Spleen (tissue), 11 donors: Measurements from ENCODE around the gene NCOA6. TPM values are rescaled to one million over a fixed set of nuclear protein-coding genes. Genes with fewer than 3 reads are reported as not detected.
A peak's percentile ranks its signal among the peaks of the same experiment; 100 is the strongest.

ENCODE experiments used
- DNase-seq: peaks from one replicate; pipeline ENCODE4 v3.0.0-alpha.2; 2020
- H3K27ac ChIP-seq, 8 donors: fragments of 200-600 bp; sonication (generic) in 7 of 8; 1 replicate in 4 of 8; 2 replicates in 4 of 8; pipeline versions ENCODE4 v1.5.0 to v1.8.0; 2016 to 2021; ENCODE audit warnings: inconsistent platforms in 4 of 8, mild to moderate bottlenecking in 4 of 8, moderate library complexity in 1 of 8
- H3K27me3 ChIP-seq, 7 donors: fragments of 200-600 bp; sonication (generic) in 6 of 7; replicated peaks in 1 of 7; 1 replicate in 4 of 7; 2 replicates in 3 of 7; pipeline versions ENCODE4 v1.5.0 to v1.8.0; 2016 to 2021; ENCODE audit warnings: inconsistent platforms in 3 of 7, mild to moderate bottlenecking in 1 of 7
- H3K36me3 ChIP-seq, 6 donors: fragments of 200-600 bp; sonication (generic) in 5 of 6; 1 replicate in 4 of 6; 2 replicates in 2 of 6; pipeline versions ENCODE4 v1.5.0 to v1.8.0; 2016 to 2021; ENCODE audit warnings: inconsistent platforms in 2 of 6
- H3K4me1 ChIP-seq, 6 donors: fragments of 200-600 bp; sonication (generic) in 5 of 6; 1 replicate in 3 of 6; 2 replicates in 3 of 6; pipeline versions ENCODE4 v1.5.0 to v1.8.0; 2016 to 2021; ENCODE audit warnings: inconsistent platforms in 3 of 6
- H3K4me3 ChIP-seq, 8 donors: fragments of 200-600 bp; sonication (generic) in 7 of 8; 1 replicate in 4 of 8; 2 replicates in 4 of 8; pipeline versions ENCODE4 v1.5.0 to v1.8.0; 2016 to 2021; ENCODE audit warnings: inconsistent platforms in 4 of 8, mild to moderate bottlenecking in 4 of 8, moderate library complexity in 2 of 8
- H3K9me3 ChIP-seq, 8 donors: fragments of 200-600 bp; sonication (generic) in 7 of 8; 1 replicate in 4 of 8; 2 replicates in 4 of 8; pipeline versions ENCODE4 v1.5.0 to v1.8.0; 2016 to 2021; ENCODE audit warnings: inconsistent platforms in 4 of 8
- CTCF ChIP-seq, 11 experiments: fragments of 200-600 bp in 7 of 11; fragments of 450-650 bp in 4 of 11; sonication (generic) in 4 of 11; IDR thresholded peaks in 8 of 11; conservative IDR thresholded peaks in 3 of 11; 1 replicate in 7 of 11; 2 replicates in 4 of 11; pipeline versions ENCODE4 v1.4.0 to v1.8.0; 2016 to 2021; ENCODE audit warnings: antibody characterized with exemption in 11 of 11, inconsistent platforms in 4 of 11, mild to moderate bottlenecking in 1 of 11
- POLR2A ChIP-seq, 3 donors: fragments of 450-650 bp; IDR thresholded peaks; one replicate each; pipeline ENCODE4 v1.5.1; 2017; ENCODE audit warnings: antibody characterized with exemption in 3 of 3, mild to moderate bottlenecking in 1 of 3
- POLR2AphosphoS5 ChIP-seq, 3 donors: sonication (generic); formaldehyde crosslinking; IDR thresholded peaks; one replicate each; pipeline ENCODE4 v1.5.1; 2017; ENCODE audit warnings: antibody characterized with exemption in 3 of 3
- whole genome bisulfite sequencing, 5 donors: extraction: QIAGEN DNeasy Blood & Tissue Kit in 3 of 5; methylation state at CpG; one replicate each; pipeline versions ENCODE4 v1.1.5 to v1.1.7; 2013 to 2018; 5-methylcytosine and 5-hydroxymethylcytosine counted together
- intact Hi-C: fragments of 100-400 bp; cut with DNase I; formaldehyde crosslinking; loops from one replicate; pipeline ENCODE4 v1.15.0; 2023; ENCODE audit warnings: low total_unique reads
- polyA plus RNA-seq, 3 donors: library from polyadenylated mRNA; stranded (reverse); fragments of 200-250 nt; gene quantifications; one replicate each; pipeline ENCODE4 v1.2.1, GENCODE V29; 2013
- total RNA-seq, 7 donors: library from RNA; depleted of rRNA in 3 of 7; stranded (reverse); fragments of >200 nt in 3 of 7; fragmentation: NEBNext Ultra II Directional in 4 of 7; extraction: Animal tissue kit (Norgen Biotek cat#: 25700) in 4 of 7; gene quantifications; one replicate each; pipeline versions ENCODE4 v1.1.0 to v1.2.1, GENCODE V29; 2016 to 2021
- donor health status: healthy with polysubstance abuse.
- donor health status: DM: no; HTN: no; CAD: no; lungs with moderate emphysema.
- donor health status: DM: no; HTN: no; CAD: no.
- donor health status: Bipolar disorder and iron deficiency.
- donor health status: healthy.
- donor health status: DM: no; HTN: no; CAD: no.
- donor health status: DM: yes; HTN: yes; CAD: no.

NCOA6 gene
- total and polyA plus RNA-seq, 10 donors = 13.6 to 32.8 (median 26.4) TPM

GRCh38 chr20:34771680-34772081 is 53.8 kb downstream of the NCOA6 start:
- peaks cover 0 to 98% (median 55%) of the 10 kb centered on the region in 6 donors for H3K36me3 ChIP-seq
- peaks cover 0 to 25% (median 0%) of the 10 kb centered on the region in 6 donors for H3K4me1 ChIP-seq
- no peaks in the 10 kb centered on the region for H3K27me3 ChIP-seq
- no peak for DNase-seq
- intact Hi-C loops = no loop called here
- TF ChIP-seq POLR2AphosphoS5 (IDR thresholded peaks at IDR 0.05) = no peak
- TF ChIP-seq POLR2A (IDR thresholded peaks at IDR 0.05) = no peak
- no peak for TF ChIP-seq CTCF (IDR thresholded peaks at IDR 0.05 in 8 of 11, conservative IDR thresholded peaks at IDR 0.05 in 3 of 11)
- no peaks in the 10 kb centered on the region for H3K9me3 ChIP-seq
- no peak overlapping the region for H3K4me3 ChIP-seq
- H3K27ac ChIP-seq = peak overlapping the region in 2 of 8 donors; percentile 20 to 27
- WGBS, 5 donors = 83 to 91% (median 88%) methylated on average over 3 of the region's 3 CpGs

GRCh38 chr20:34768096-34768495 is 57.4 kb downstream of the NCOA6 start:
- no peak overlapping the region for H3K27ac ChIP-seq
- peaks cover 0 to 25% (median 0%) of the 10 kb centered on the region in 6 donors for H3K4me1 ChIP-seq
- no peak overlapping the region for H3K4me3 ChIP-seq
- peaks cover 0 to 98% (median 48%) of the 10 kb centered on the region in 6 donors for H3K36me3 ChIP-seq
- DNase-seq = no peak
- TF ChIP-seq POLR2AphosphoS5 (IDR thresholded peaks at IDR 0.05) = no peak
- TF ChIP-seq CTCF (IDR thresholded peaks at IDR 0.05 in 8 of 11, conservative IDR thresholded peaks at IDR 0.05 in 3 of 11) = no peak
- no peak for TF ChIP-seq POLR2A (IDR thresholded peaks at IDR 0.05)
- no peaks in the 10 kb centered on the region for H3K27me3 ChIP-seq
- H3K9me3 ChIP-seq = no peaks in the 10 kb centered on the region
- intact Hi-C loops = loop anchor here (10.0 kb wide), 1 partner anchor 453 kb away; no protein-coding TSS in a partner anchor
- 69 to 84% (median 79%) methylated on average over 3 of the region's 3 CpGs for WGBS, 5 donors

- TF ChIP-seq POLR2A (IDR thresholded peaks at IDR 0.05) (no peak), CTCF (IDR thresholded peaks at IDR 0.05 in 8 of 11, conservative IDR thresholded peaks at IDR 0.05 in 3 of 11) (no peak), POLR2AphosphoS5 (IDR thresholded peaks at IDR 0.05) (no peak)
- Histone ChIP-seq H3K27me3 (no peaks in the 10 kb centered on the region), H3K4me1 (peaks cover 0 to under 1% (median 0%) of the 10 kb centered on the region in 6 donors), H3K4me3 (no peak overlapping the region), H3K9me3 (no peaks in the 10 kb centered on the region), H3K36me3 (peaks cover 0 to 100% (median 70%) of the 10 kb centered on the region in 6 donors), H3K27ac (no peak overlapping the region)
- DNase-seq = no peak
- intact Hi-C loops = loop anchor here (10.0 kb wide), 1 partner anchor 447 kb away; no protein-coding TSS in a partner anchor
- 0 to 93% (median 35%) methylated on average over 1 of the region's 1 CpG for WGBS, 5 donors
Observed at GRCh38 chr20:34762031-34762555, 63.4 kb downstream of the NCOA6 start.

GRCh38 chr20:34755367-34755766 is 70.1 kb downstream of the NCOA6 start:
- no peak for TF ChIP-seq CTCF (IDR thresholded peaks at IDR 0.05 in 8 of 11, conservative IDR thresholded peaks at IDR 0.05 in 3 of 11)
- no peak for TF ChIP-seq POLR2AphosphoS5 (IDR thresholded peaks at IDR 0.05)
- no peak for TF ChIP-seq POLR2A (IDR thresholded peaks at IDR 0.05)
- WGBS, 5 donors = 88 to 100% (median 95%) methylated on average over 1 of the region's 1 CpG
- Histone ChIP-seq H3K27me3 (no peaks in the 10 kb centered on the region), H3K36me3 (peaks cover 0 to 99% (median 75%) of the 10 kb centered on the region in 6 donors), H3K4me3 (no peak overlapping the region), H3K4me1 (no peaks in the 10 kb centered on the region), H3K9me3 (no peaks in the 10 kb centered on the region), H3K27ac (no peak overlapping the region)
- no peak for DNase-seq
- intact Hi-C loops = no loop called here
